HPDE6-E6E7 (cell line): Measurements from ENCODE around the gene USP46.

ENCODE experiments used
- DNase-seq: peaks from one replicate; pipeline ENCODE4 v3.0.0; 2011; ENCODE audit warnings: missing footprints; ENCODE audit errors: extremely low spot score

The USP46 gene

GRCh38 chr4:52659001-52659721, at the start of gene USP46:
USP46 (minus strand) TSS chr4:52659301; CDS start chr4:52659150, 151 bp downstream.
- DNase-seq: peak; percentile 81

- no peak for DNase-seq
These were observed 45.6 kb upstream of the USP46 start for GRCh38 chr4:52704661-52705060.

- DNase-seq: no peak
These were observed 45.0 kb upstream of the USP46 start for GRCh38 chr4:52704133-52704532.

GRCh38 chr4:52701207-52701606, 42.1 kb upstream of the USP46 start:
- no peak for DNase-seq

GRCh38 chr4:52694936-52695335, 35.8 kb upstream of the USP46 start:
- no peak for DNase-seq

GRCh38 chr4:52693492-52693891, 34.4 kb upstream of the USP46 start:
- no peak for DNase-seq

- no peak for DNase-seq
These were observed 30.0 kb upstream of the USP46 start for GRCh38 chr4:52689096-52689495.

GRCh38 chr4:52687696-52688095, 28.6 kb upstream of the USP46 start:
- no peak for DNase-seq

GRCh38 chr4:52685316-52685715, 26.2 kb upstream of the USP46 start:
- DNase-seq: no peak

GRCh38 chr4:52684896-52685295, 25.8 kb upstream of the USP46 start:
- DNase-seq: no peak

GRCh38 chr4:52680381-52680780, 21.3 kb upstream of the USP46 start:
- no peak for DNase-seq

GRCh38 chr4:52676536-52676935, 17.4 kb upstream of the USP46 start:
- no peak for DNase-seq

- no peak for DNase-seq
These were observed 16.0 kb upstream of the USP46 start for GRCh38 chr4:52675111-52675510.

- no peak for DNase-seq
These were observed 11.6 kb upstream of the USP46 start for GRCh38 chr4:52670739-52671138.

GRCh38 chr4:52670121-52670520, 11.0 kb upstream of the USP46 start:
- DNase-seq: no peak

- DNase-seq: no peak
These were observed 6.5 kb upstream of the USP46 start for GRCh38 chr4:52665592-52665991.

- DNase-seq: no peak
These were observed 5.4 kb upstream of the USP46 start for GRCh38 chr4:52664479-52664878.

- no peak for DNase-seq
These were observed 3.0 kb upstream of the USP46 start for GRCh38 chr4:52661966-52662690.

GRCh38 chr4:52660643-52661042, 1.5 kb upstream of the USP46 start:
- DNase-seq: no peak

- no peak for DNase-seq
These were observed 691 bp upstream of the USP46 start for GRCh38 chr4:52659722-52660261.

GRCh38 chr4:52658641-52659000, 480 bp downstream of the USP46 start:
- DNase-seq: no peak

- no peak for DNase-seq
These were observed 1.2 kb downstream of the USP46 start for GRCh38 chr4:52657618-52658501.
